C4-2B (cell line): ENCODE data around the gene ALDH16A1.
A peak's percentile ranks its signal among the peaks of the same experiment; 100 is the strongest.

ENCODE experiments used
- H3K27ac ChIP-seq: fragments of 450-650 bp; 2 replicates; pipeline ENCODE4 v1.5.1; 2017
- CTCF ChIP-seq: fragments of 450-650 bp; conservative IDR thresholded peaks from 2 replicates; pipeline ENCODE4 v1.5.1; 2017; ENCODE audit warnings: mild to moderate bottlenecking
- ZFX ChIP-seq: fragments of 450-650 bp; IDR thresholded peaks from 2 replicates; pipeline ENCODE4 v1.6.1; 2017

The ALDH16A1 gene

GRCh38 chr19:49448432-49448786 is 4.6 kb upstream of the ALDH16A1 start:
- TF ChIP-seq ZFX (no peak), CTCF (no peak)
- no peak overlapping the region for H3K27ac ChIP-seq

- TF ChIP-seq CTCF: no peak
- TF ChIP-seq ZFX: no peak
- H3K27ac ChIP-seq: peak overlapping the region; percentile 83
These were observed 2.6 kb upstream of the ALDH16A1 start for GRCh38 chr19:49450405-49450804.

- H3K27ac ChIP-seq: peak within 1 kb of the TSS; percentile 83
- no peak; the same call in 1 of the 2 replicates for TF ChIP-seq ZFX
These were observed 1.4 kb upstream of the ALDH16A1 start, which contains the start of gene PIH1D1 for GRCh38 chr19:49451430-49452181. Gene PIH1D1 (minus strand): TSS chr19:49451814. CDS start chr19:49451574, 240 bp downstream.

GRCh38 chr19:49453757-49454240 is 774 bp downstream of the ALDH16A1 start:
- H3K27ac ChIP-seq: peak overlapping the region; percentile 83
- TF ChIP-seq CTCF (no peak), ZFX (no peak)

GRCh38 chr19:49455773-49456172 is 2.7 kb downstream of the ALDH16A1 start:
- no peak for TF ChIP-seq CTCF
- no peak for TF ChIP-seq ZFX
- no peak overlapping the region for H3K27ac ChIP-seq

- TF ChIP-seq ZFX: no peak
- TF ChIP-seq CTCF: no peak
- no peak overlapping the region for H3K27ac ChIP-seq
These were observed 3.3 kb downstream of the ALDH16A1 start for GRCh38 chr19:49456326-49456725.

DNA sequence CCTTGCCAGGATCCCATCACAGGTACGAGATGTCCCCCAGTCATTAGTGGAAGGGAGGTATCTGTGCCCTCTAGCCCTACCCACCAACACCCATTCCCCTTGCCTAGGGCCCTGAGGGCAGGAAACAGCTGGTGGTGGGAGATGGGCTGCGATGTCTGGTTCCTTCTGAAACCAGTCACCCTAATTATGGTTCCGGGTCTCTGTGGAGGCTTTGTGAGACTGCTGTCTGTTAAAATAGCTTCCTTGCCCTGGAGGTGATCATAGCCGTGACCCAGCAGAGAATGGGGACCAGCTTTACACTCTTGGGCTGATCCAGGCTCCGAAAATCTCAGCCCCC is 5.5 kb downstream of the ALDH16A1 start:
- no peak overlapping the region for H3K27ac ChIP-seq

More for the DNA sequence above, 5.5 kb downstream of the ALDH16A1 start:
- TF ChIP-seq ZFX (no peak), CTCF (no peak)
